NCI-H1092 treated with DMSO at 0.1 percent for 48 hours (cell line): ENCODE measurements around the gene CLEC17A.
A peak's percentile ranks its signal among the peaks of the same experiment; 100 is the strongest.
"Not testable (repeated sequence)": the region's sequence is repeated elsewhere in the genome, so short reads cannot be mapped to it uniquely, and the experiment has no call there.

Experiments used
- DNase-seq: peaks from one replicate; lab custom pipeline; 2025; lab: John Stamatoyannopoulos, UW

Gene CLEC17A

GRCh38 chr19:14582894-14583340 is at the start of gene CLEC17A:
TSS of gene CLEC17A (plus strand) at chr19:14583084. CDS start at chr19:14583161, 77 bp downstream.
- DNase-seq = no peak

- no peak for DNase-seq
Observed at GRCh38 chr19:14533450-14533849, 49.4 kb upstream of the CLEC17A start.

DNA sequence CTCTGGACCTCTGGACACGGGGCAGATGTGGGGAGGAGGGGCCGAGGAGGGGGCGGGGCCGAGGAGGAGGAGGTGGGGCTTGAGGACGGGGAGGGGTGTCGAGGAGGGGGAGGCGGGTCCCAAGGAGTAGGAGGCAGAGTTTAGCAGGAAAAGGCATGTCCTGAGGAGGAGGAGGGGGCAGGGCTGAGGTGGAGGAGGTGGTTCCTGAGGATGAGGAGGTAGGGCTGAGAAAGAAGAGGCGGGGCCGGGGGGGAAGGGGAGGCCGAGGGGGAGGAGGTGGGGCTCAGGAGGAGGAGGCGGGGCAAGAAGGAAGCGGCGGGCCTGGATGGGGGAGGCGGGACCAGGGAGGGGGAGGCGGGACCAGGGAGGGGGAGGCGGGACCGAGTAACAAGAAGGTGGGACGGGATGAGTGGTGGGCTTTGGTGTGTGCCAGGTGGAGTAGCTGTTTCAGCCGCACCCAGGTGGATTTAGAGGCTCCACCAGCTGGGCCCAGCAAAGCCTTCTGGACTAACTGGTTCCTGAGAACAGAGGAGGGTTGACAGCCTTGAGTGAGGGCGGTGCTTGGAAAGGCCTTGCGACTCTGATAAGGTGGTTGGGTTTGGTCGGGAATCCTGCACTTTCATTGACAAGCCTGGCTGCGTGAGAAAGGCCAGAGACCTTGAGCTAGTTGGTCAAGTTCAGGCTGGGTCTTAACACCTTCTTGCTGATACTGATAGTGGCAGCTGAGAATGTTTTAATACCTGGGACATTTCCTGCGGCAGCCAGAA is 45.8 kb upstream of the CLEC17A start:
- DNase-seq = no peak

GRCh38 chr19:14540741-14541525 is 42.0 kb upstream of the CLEC17A start:
- DNase-seq = no peak

- DNase-seq = not testable (repeated sequence)
Observed at GRCh38 chr19:14541979-14542378, 40.9 kb upstream of the CLEC17A start.

- DNase-seq = no peak
Observed at GRCh38 chr19:14542711-14543328, 40.1 kb upstream of the CLEC17A start.

- DNase-seq = no peak
Observed at GRCh38 chr19:14544047-14544446, 38.8 kb upstream of the CLEC17A start.

DNA sequence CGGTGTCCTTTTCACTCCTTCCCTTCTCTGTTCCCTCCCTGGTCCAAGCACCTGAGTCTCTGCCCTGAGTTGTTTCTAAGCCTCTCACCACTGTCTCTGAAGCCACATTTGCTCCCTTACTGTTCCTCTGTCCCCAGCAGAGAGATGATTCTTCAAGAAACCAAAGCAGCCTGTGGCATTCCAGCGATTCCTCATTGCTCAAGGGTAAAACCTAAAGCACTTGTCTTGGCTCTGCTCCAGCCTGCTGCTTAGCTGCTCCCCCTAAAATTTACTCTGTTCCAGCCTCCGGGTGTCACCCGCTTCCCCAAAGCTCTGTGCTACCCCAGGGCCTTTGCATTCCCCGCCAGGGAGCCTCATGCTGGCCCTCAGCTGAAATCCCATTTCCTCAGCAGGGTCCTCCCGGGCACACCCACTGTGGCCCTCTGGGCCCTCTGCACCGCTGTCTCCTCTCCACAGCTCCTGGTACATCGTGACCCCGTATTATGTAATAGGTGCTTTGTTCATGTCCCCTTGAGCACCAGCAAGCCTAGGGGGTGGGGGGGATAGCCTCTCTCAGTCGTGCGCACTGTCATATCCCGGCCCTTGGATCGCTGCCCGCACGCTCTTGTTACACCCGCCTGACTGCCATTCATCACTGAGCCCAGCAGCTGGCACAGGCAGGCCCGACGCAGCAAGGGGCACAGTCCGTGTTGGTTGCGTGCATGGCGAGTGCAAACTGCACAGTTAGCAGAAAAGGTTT is 37.7 kb upstream of the CLEC17A start:
- DNase-seq = peak; percentile 92

DNA sequence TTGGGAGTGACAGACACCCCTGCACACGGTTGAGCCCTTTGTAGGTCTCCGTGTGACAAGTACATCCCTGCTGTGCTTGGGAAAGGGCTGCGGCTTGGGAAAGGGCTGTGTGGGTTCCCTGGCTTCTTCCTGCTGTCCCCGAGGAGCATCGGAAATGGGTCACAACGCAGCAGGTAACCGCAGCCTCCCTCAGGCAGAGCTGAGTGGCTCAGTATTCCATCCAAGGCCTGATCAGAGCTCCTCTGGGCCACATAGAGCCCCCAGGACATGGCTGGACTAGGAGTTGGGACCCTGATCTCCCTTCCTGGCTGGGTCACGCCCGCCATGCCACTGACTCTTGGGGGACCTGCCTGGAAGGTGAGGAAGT is 37.2 kb upstream of the CLEC17A start:
- no peak for DNase-seq

- peak; percentile 51 for DNase-seq
Observed at GRCh38 chr19:14550201-14550754, 32.6 kb upstream of the CLEC17A start.

- not testable (repeated sequence) for DNase-seq
Observed at GRCh38 chr19:14551134-14552005, 31.5 kb upstream of the CLEC17A start.

DNA sequence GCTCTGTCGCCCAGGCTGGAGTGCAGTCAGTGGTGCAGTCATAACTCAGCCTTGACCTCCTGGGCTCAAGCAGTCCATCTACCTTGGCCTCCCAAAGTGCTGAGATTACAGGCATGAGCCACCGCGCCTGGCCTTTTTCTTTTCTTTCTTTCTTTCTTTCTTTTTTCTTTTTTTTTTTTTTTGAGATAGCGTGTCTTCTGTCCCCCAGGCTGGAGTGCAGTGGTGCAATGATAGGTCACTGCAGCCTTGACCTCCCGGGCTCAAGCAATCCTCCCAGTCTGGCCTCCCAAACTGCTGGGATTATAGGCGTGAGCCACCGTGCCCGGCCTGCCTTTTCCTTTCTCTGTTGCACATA is 30.9 kb upstream of the CLEC17A start:
- not testable (repeated sequence) for DNase-seq

- no peak for DNase-seq
Observed at GRCh38 chr19:14553042-14553938, 29.6 kb upstream of the CLEC17A start.

DNA sequence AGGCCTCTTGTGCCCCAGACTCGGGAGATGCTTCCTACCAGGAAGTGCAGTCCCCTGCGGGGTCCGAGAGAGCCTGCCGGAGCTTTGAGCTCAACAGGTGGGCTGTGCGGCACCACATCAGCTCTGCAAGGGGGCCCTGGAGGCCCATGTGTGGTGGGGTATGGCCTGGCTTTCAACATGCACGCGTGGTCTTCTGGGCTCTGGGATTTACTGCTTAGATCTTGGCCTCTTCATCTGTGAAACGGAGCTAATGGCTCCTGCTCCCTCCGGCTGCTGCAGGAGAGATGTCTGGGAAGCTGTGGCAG is 29.0 kb upstream of the CLEC17A start:
- no peak for DNase-seq

DNA sequence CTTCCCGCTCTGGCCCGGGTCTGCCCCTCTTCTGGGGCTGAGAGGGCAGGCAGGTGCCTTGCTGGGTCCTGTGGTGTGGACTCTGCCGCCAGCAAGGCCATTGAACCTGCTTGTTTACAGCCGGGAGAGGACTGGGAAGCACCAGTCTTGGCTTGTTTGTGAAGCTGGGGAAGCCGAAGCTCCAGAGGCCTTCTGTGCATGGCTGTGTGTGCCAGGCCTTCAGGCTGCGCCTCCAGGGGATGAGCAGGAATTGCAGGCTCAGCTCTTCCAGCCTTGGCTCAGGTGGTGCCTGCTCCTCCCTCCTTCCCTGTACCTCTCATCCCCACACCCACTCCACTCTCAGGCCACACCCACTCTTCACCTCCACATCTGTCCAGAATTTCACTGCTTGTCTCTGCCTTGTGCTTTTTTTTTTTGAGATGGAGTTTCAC is 28.5 kb upstream of the CLEC17A start:
- no peak for DNase-seq

DNA sequence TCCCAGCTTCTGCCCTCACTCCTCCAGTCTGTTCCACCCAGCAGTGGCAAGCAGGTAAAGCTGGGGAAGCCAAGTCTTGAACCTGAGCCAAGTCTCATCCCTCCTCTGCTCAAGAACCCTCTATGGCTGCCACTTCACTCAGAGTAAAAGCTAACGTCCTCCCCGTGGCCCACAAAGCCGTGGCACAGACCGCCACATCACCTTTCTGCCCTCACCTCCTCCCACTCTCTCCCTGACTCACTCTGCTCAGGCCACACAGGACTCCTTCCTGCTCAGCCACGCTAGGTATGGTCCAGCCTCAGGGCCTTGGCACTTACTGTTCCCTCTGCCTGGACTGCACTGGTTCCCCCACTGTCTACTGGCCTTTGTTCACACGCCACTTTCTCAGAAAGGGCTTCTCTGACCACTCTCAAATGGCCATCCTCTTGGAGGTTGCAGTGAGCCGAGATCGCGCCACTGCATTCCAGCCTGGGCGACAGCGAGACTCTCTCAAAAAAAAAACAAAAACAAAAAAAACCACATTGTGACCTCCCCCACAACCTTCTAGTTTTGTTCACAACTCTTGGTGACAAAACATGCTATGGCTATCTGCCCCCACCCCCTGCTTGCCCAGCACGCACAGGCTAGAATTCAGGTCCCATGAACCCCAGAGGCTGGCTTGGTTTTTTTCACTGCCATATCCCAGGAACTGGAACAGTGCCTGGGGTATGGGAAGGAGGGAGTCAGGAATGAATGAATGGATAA is 26.8 kb upstream of the CLEC17A start:
- no peak for DNase-seq

DNA sequence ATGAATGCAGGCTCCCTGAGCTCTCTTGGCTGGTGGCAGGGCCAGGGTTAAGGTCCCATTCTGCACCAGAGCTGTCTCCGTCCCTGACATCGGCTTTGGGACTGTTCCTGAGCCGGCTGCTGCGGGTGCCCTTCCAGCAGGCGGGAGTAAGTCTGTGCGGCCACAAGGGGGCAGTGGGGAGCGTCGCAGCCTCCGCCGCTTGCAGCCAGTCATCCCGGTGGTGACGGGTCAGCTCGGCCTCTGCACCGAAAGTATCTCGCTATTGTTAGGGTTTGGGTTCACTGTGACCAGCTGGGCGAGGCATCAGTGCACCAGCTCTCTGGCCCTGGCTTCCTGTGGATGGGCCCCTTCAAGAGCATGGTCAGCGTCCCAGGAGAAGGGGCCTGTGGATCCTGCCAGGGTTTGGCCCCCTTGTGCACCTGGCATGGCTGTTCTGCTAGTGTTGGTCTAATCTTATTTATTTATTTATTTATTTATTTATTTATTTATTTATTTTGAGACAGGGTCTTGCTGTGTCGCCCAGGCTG is 26.2 kb upstream of the CLEC17A start:
- DNase-seq = peak; percentile 5

DNA sequence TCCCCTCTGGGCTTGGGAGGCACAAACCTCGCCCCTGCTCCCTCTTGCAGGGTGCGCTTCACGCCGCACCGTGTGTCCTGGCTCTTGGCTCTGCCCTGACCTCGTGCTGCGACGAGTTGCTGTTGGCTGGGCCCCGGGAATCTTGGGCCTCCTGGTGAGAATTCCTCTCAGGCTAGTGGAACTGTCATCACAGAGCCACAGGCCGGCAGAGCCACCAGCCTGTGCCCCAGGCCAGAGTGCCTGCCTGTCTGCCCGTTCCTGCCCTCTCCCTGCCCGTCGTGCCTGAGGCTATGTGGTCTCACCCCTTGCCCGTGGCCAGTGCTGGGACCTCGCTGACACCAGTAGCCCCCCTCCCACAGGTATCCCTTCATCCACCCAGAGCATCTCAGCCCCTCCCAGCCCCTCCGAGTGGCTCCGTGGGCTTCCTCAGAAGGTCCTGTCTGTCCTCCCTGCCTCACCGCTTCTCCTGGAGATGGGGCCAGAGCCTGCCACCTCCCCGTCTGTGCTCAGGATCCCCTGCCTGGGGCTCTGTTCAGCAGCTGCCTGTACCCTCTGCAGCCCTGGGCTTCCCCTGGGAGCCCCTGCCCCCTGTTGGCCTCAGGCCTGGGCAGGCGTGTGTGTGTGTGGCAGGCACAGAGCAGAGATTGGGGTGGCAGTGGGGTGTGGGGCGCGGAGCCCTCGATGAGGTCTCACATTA is 24.4 kb upstream of the CLEC17A start:
- DNase-seq = no peak
